HG02870 (cell line): ENCODE data around the gene ZDBF2.
"Not testable (repeated sequence)": the region's sequence is repeated elsewhere in the genome, so short reads cannot be mapped to it uniquely, and the experiment has no call there.

Source experiments
- ATAC-seq: cut with Tn5 transposase; IDR thresholded peaks from one replicate; pipeline ENCODE4 v1.9.1; 2021; ENCODE audit warnings: mild to moderate bottlenecking, moderate library complexity; ENCODE audit not compliant: unreplicated experiment

Gene ZDBF2

GRCh38 chr2:206258615-206259014 lies 15.8 kb upstream of the ZDBF2 start:
- ATAC-seq, result not testable (repeated sequence)

- no peak for ATAC-seq
Measured at GRCh38 chr2:206259376-206260187, 14.9 kb upstream of the ZDBF2 start.

- ATAC-seq, result no peak
Measured at GRCh38 chr2:206260188-206261012, 14.1 kb upstream of the ZDBF2 start.

GRCh38 chr2:206263959-206264603 lies 10.4 kb upstream of the ZDBF2 start:
- no peak for ATAC-seq

- no peak for ATAC-seq
Measured at GRCh38 chr2:206266130-206267125, 8.0 kb upstream of the ZDBF2 start.

- no peak for ATAC-seq
Measured at GRCh38 chr2:206267567-206267966, 6.9 kb upstream of the ZDBF2 start.

- no peak for ATAC-seq
Measured at GRCh38 chr2:206271065-206271464, 3.4 kb upstream of the ZDBF2 start.

GRCh38 chr2:206273905-206274304 lies 558 bp upstream of the ZDBF2 start:
- ATAC-seq, result no peak

GRCh38 chr2:206275312-206276055 lies 1.0 kb downstream of the ZDBF2 start:
- peak; percentile 35 for ATAC-seq

GRCh38 chr2:206276169-206276942 lies 1.9 kb downstream of the ZDBF2 start:
- no peak for ATAC-seq

GRCh38 chr2:206277503-206277902 lies 3.0 kb downstream of the ZDBF2 start:
- ATAC-seq, result no peak

- no peak for ATAC-seq
Measured at GRCh38 chr2:206282746-206283145, 8.3 kb downstream of the ZDBF2 start.

GRCh38 chr2:206287197-206287596 lies 12.7 kb downstream of the ZDBF2 start:
- no peak for ATAC-seq

- ATAC-seq, result no peak
Measured at GRCh38 chr2:206289391-206289790, 14.9 kb downstream of the ZDBF2 start.

- ATAC-seq, result no peak
Measured at GRCh38 chr2:206296128-206296527, 21.7 kb downstream of the ZDBF2 start.

- not testable (repeated sequence) for ATAC-seq
Measured at GRCh38 chr2:206299608-206300007, 25.1 kb downstream of the ZDBF2 start.

- peak; percentile 77 for ATAC-seq
Measured at GRCh38 chr2:206305523-206306245, 31.2 kb downstream of the ZDBF2 start.

GRCh38 chr2:206311026-206311425 lies 36.6 kb downstream of the ZDBF2 start:
- ATAC-seq, result no peak
